ENCODE measurements around the gene PPDPF.

PPDPF gene

GRCh38 chr20:63543131-63543530 lies 22.6 kb downstream of the PPDPF start:
- TF ChIP-seq SIN3A (IDR thresholded peaks at IDR 0.05; ENCODE audit: borderline replicate concordance, insufficient read depth, low read length), result no peak
- TF ChIP-seq POLR2AphosphoS5 (IDR thresholded peaks at IDR 0.05; ENCODE audit: low read depth, low read length), result no peak
- no peak for TF ChIP-seq TAF1 (IDR thresholded peaks at IDR 0.05; ENCODE audit: borderline replicate concordance, insufficient read depth, low read length)
- TF ChIP-seq REST (IDR thresholded peaks at IDR 0.05; ENCODE audit: insufficient read depth in 1 of 2, low read depth in 2 of 2, low read length in 2 of 2), result no peak
- no peak for TF ChIP-seq FOXP2 (optimal IDR thresholded peaks at IDR 0.05; ENCODE audit: borderline replicate concordance, extremely low read depth, extremely low read length, insufficient read depth)

- TF ChIP-seq FOXP2 (optimal IDR thresholded peaks at IDR 0.05; ENCODE audit: borderline replicate concordance, extremely low read depth, extremely low read length, insufficient read depth) (no peak), REST (IDR thresholded peaks at IDR 0.05; ENCODE audit: insufficient read depth in 1 of 2, low read depth in 2 of 2, low read length in 2 of 2) (no peak), TAF1 (IDR thresholded peaks at IDR 0.05; ENCODE audit: borderline replicate concordance, insufficient read depth, low read length) (no peak), POLR2AphosphoS5 (IDR thresholded peaks at IDR 0.05; ENCODE audit: low read depth, low read length) (no peak), SIN3A (IDR thresholded peaks at IDR 0.05; ENCODE audit: borderline replicate concordance, insufficient read depth, low read length) (no peak)
Measured at GRCh38 chr20:63543733-63544132, 23.2 kb downstream of the PPDPF start.

- TF ChIP-seq SIN3A (IDR thresholded peaks at IDR 0.05; ENCODE audit: borderline replicate concordance, insufficient read depth, low read length) (no peak), REST (IDR thresholded peaks at IDR 0.05; ENCODE audit: insufficient read depth in 1 of 2, low read depth in 2 of 2, low read length in 2 of 2) (no peak), FOXP2 (optimal IDR thresholded peaks at IDR 0.05; ENCODE audit: borderline replicate concordance, extremely low read depth, extremely low read length, insufficient read depth) (no peak), TAF1 (IDR thresholded peaks at IDR 0.05; ENCODE audit: borderline replicate concordance, insufficient read depth, low read length) (no peak), POLR2AphosphoS5 (IDR thresholded peaks at IDR 0.05; ENCODE audit: low read depth, low read length) (no peak)
Measured at GRCh38 chr20:63544241-63544957, 23.8 kb downstream of the PPDPF start.

GRCh38 chr20:63544958-63545516 lies 24.5 kb downstream of the PPDPF start:
- TF ChIP-seq TAF1 (IDR thresholded peaks at IDR 0.05; ENCODE audit: borderline replicate concordance, insufficient read depth, low read length), result no peak
- TF ChIP-seq FOXP2 (optimal IDR thresholded peaks at IDR 0.05; ENCODE audit: borderline replicate concordance, extremely low read depth, extremely low read length, insufficient read depth), result no peak
- TF ChIP-seq POLR2AphosphoS5 (IDR thresholded peaks at IDR 0.05; ENCODE audit: low read depth, low read length), result no peak
- TF ChIP-seq REST (IDR thresholded peaks at IDR 0.05; ENCODE audit: insufficient read depth in 1 of 2, low read depth in 2 of 2, low read length in 2 of 2), result no peak
- no peak for TF ChIP-seq SIN3A (IDR thresholded peaks at IDR 0.05; ENCODE audit: borderline replicate concordance, insufficient read depth, low read length)
